H1 (cell line): ENCODE results near the gene DNTT. TPM values are rescaled to one million over a fixed set of nuclear protein-coding genes. Genes with fewer than 3 reads are reported as not detected.

Experiments
- CTCF ChIA-PET: fragments of 300-600 bp; sonication (Branson Sonifier 250); formaldehyde crosslinking; loops from one replicate; lab custom pipeline; 2021; ENCODE audit not compliant: partially characterized antibody; lab: Charles Lee
- POLR2A ChIA-PET: fragments of 300-600 bp; sonication (Branson Sonifier 250); formaldehyde crosslinking; loops from one replicate; lab custom pipeline; 2021; ENCODE audit warnings: inconsistent platforms; ENCODE audit not compliant: partially characterized antibody; lab: Charles Lee
- DNase-seq, 2 experiments: peaks; one replicate each; pipeline versions ENCODE4 v3.0.0 to v3.0.0-alpha.2; 2010 to 2022; ENCODE audit warnings: low spot score in 2 of 2, low read depth in 1 of 2, mixed read lengths in 1 of 2
- FAIRE-seq: peaks from 2 replicates; lab custom pipeline; 2011; peaks lifted over from hg19 to GRCh38; lab: Jason Lieb, UNC
- H2AFZ ChIP-seq: 2 replicates; pipeline ENCODE4 v1.8.1; 2012; ENCODE audit warnings: low read length, inconsistent platforms
- H2AK5ac ChIP-seq: 2 replicates; pipeline ENCODE4 v1.6.1; 2013; ENCODE audit warnings: low read depth, low read length
- H2BK120ac ChIP-seq: replicated peaks from 2 replicates; pipeline ENCODE3; 2013; ENCODE audit warnings: low read depth, low read length, inconsistent platforms
- H2BK12ac ChIP-seq: 2 replicates; pipeline ENCODE4 v1.6.1; 2013; ENCODE audit warnings: low read depth, low read length
- H2BK15ac ChIP-seq: 2 replicates; pipeline ENCODE4 v1.6.1; 2013; ENCODE audit warnings: low read length
- H2BK20ac ChIP-seq: 2 replicates; pipeline ENCODE4 v1.6.1; 2013; ENCODE audit warnings: low read length
- H2BK5ac ChIP-seq: 2 replicates; pipeline ENCODE4 v1.6.1; 2013; ENCODE audit warnings: low read depth, low read length
- H3K14ac ChIP-seq: 2 replicates; pipeline ENCODE4 v1.6.1; 2013; ENCODE audit warnings: inconsistent platforms; ENCODE audit not compliant: insufficient read length
- H3K18ac ChIP-seq: 2 replicates; pipeline ENCODE4 v1.6.1; 2013; ENCODE audit warnings: low read length; ENCODE audit errors: extremely low read depth
- H3K23ac ChIP-seq: 2 replicates; pipeline ENCODE4 v1.6.1; 2013; ENCODE audit warnings: inconsistent platforms; ENCODE audit not compliant: insufficient read length
- H3K23me2 ChIP-seq: 2 replicates; pipeline ENCODE4 v1.6.1; 2013; ENCODE audit warnings: low read depth, low read length
- H3K27ac ChIP-seq: 2 replicates; pipeline ENCODE4 v1.6.1; 2011; ENCODE audit warnings: low read depth, low read length, inconsistent platforms
- H3K27me3 ChIP-seq, 4 experiments: replicated peaks in 1 of 4; 1 replicate in 1 of 4; 2 replicates in 3 of 4; pipeline versions ENCODE4 v1.6.1 to v1.8.1; 2011 to 2013; ENCODE audit warnings: low read length in 3 of 4, mild to moderate bottlenecking in 3 of 4, inconsistent platforms in 2 of 4, mixed read lengths in 2 of 4, moderate library complexity in 1 of 4; ENCODE audit not compliant: control insufficient read depth in 3 of 4, insufficient read depth in 3 of 4; ENCODE audit errors: extremely low read depth in 1 of 4
- H3K36me3 ChIP-seq, 4 experiments: 2 replicates each; pipeline versions ENCODE4 v1.6.1 to v1.8.1; 2011 to 2013; ENCODE audit warnings: mild to moderate bottlenecking in 4 of 4, low read length in 3 of 4, moderate library complexity in 2 of 4, control low read depth in 1 of 4, inconsistent platforms in 1 of 4; ENCODE audit not compliant: insufficient read depth in 4 of 4, control insufficient read depth in 2 of 4
- H3K4ac ChIP-seq: replicated peaks from 2 replicates; pipeline ENCODE3; 2013; ENCODE audit warnings: low read length, low read depth, mixed read lengths, inconsistent platforms; ENCODE audit not compliant: insufficient read length
- H3K4me1 ChIP-seq, 4 experiments: replicated peaks in 1 of 4; 1 replicate in 1 of 4; 2 replicates in 3 of 4; pipeline versions ENCODE4 v1.6.1 to v1.8.1; 2011 to 2013; ENCODE audit warnings: low read length in 3 of 4, inconsistent platforms in 2 of 4, mixed read lengths in 1 of 4; ENCODE audit not compliant: insufficient read depth in 4 of 4, control insufficient read depth in 3 of 4
- H3K4me2 ChIP-seq, 2 experiments: 2 replicates each; pipeline versions ENCODE4 v1.6.1 to v1.8.1; 2011 to 2013; ENCODE audit warnings: low read depth in 2 of 2, low read length in 2 of 2, control low read depth in 1 of 2, inconsistent platforms in 1 of 2, mild to moderate bottlenecking in 1 of 2; ENCODE audit not compliant: insufficient read depth in 1 of 2
- H3K4me3 ChIP-seq, 4 experiments: fragments of 200-600, 300-600 bp in 1 of 4; sonication (generic), shearing (Covaris generic), sonication (Bioruptor Twin) in 1 of 4; 2 replicates each; pipeline versions ENCODE4 v1.5.1 to v1.8.1; 2011 to 2016; ENCODE audit warnings: low read length in 4 of 4, low read depth in 3 of 4, control low read depth in 2 of 4, inconsistent platforms in 2 of 4, mild to moderate bottlenecking in 2 of 4, mixed read lengths in 1 of 4, moderate library complexity in 1 of 4; ENCODE audit not compliant: insufficient read depth in 2 of 4; ENCODE audit errors: extremely low read depth in 1 of 4
- H3K56ac ChIP-seq: replicated peaks from 2 replicates; pipeline ENCODE3; 2013; ENCODE audit warnings: low read depth, mild to moderate bottlenecking, mixed read lengths, low read length, inconsistent platforms; ENCODE audit not compliant: insufficient read length
- H3K79me1 ChIP-seq: 2 replicates; pipeline ENCODE4 v1.6.1; 2013; ENCODE audit warnings: low read depth, low read length, control low read depth
- H3K79me2 ChIP-seq, 2 experiments: 2 replicates each; pipeline versions ENCODE4 v1.6.1 to v1.8.1; 2012 to 2013; ENCODE audit warnings: low read length in 2 of 2, mild to moderate bottlenecking in 2 of 2, inconsistent platforms in 1 of 2; ENCODE audit not compliant: insufficient read depth in 2 of 2, control insufficient read depth in 1 of 2
- H3K9ac ChIP-seq, 4 experiments: replicated peaks in 1 of 4; 1 replicate in 1 of 4; 2 replicates in 3 of 4; pipeline versions ENCODE4 v1.6.1 to v1.8.1; 2011 to 2013; ENCODE audit warnings: low read depth in 3 of 4, low read length in 3 of 4, control low read depth in 2 of 4, mild to moderate bottlenecking in 2 of 4, moderate library complexity in 2 of 4, inconsistent platforms in 1 of 4; ENCODE audit errors: extremely low read depth in 1 of 4
- H3K9me3 ChIP-seq, 2 experiments: 2 replicates each; pipeline versions ENCODE4 v1.6.1 to v1.8.1; 2012 to 2013; ENCODE audit warnings: mild to moderate bottlenecking in 2 of 2, moderate library complexity in 2 of 2, control low read depth in 1 of 2, inconsistent platforms in 1 of 2, low read depth in 1 of 2, low read length in 1 of 2, mixed read lengths in 1 of 2; ENCODE audit not compliant: insufficient read depth in 2 of 2
- H4K20me1 ChIP-seq, 2 experiments: replicated peaks in 1 of 2; 2 replicates each; pipeline versions ENCODE3 to v1.8.1; 2011 to 2013; ENCODE audit warnings: inconsistent platforms in 2 of 2, low read length in 2 of 2, mild to moderate bottlenecking in 1 of 2; ENCODE audit not compliant: insufficient read depth in 2 of 2, control insufficient read depth in 1 of 2
- H4K5ac ChIP-seq: 2 replicates; pipeline ENCODE4 v1.6.1; 2013; ENCODE audit warnings: low read length, low read depth, mixed read lengths, inconsistent platforms; ENCODE audit not compliant: insufficient read length
- H4K8ac ChIP-seq: 2 replicates; pipeline ENCODE4 v1.8.0; 2013; ENCODE audit warnings: mild to moderate bottlenecking, moderate library complexity, low read length, inconsistent platforms; ENCODE audit not compliant: insufficient read depth; ENCODE audit errors: extremely low read depth
- H4K91ac ChIP-seq: replicated peaks from 2 replicates; pipeline ENCODE3; 2013; ENCODE audit warnings: low read length, mixed read lengths, inconsistent platforms; ENCODE audit not compliant: insufficient read length
- ATF3 ChIP-seq: IDR thresholded peaks from 2 replicates; pipeline ENCODE4 v1.6.1; 2011; ENCODE audit warnings: low read depth, mild to moderate bottlenecking, low read length; ENCODE audit not compliant: insufficient read depth
- EZH2 ChIP-seq: fragments of 200-600 bp; sonication (generic); IDR thresholded peaks from 2 replicates; pipeline ENCODE4 v1.7.1; 2012; ENCODE audit warnings: low read depth, mild to moderate bottlenecking, moderate library complexity, low read length, inconsistent platforms; ENCODE audit not compliant: severe bottlenecking
- KDM4A ChIP-seq: IDR thresholded peaks from one replicate; pipeline ENCODE4 v1.7.1; 2012; ENCODE audit warnings: low read depth, mild to moderate bottlenecking, moderate library complexity, low read length, inconsistent platforms; ENCODE audit not compliant: severe bottlenecking
- POLR2A ChIP-seq, 2 experiments: IDR thresholded peaks; 1 replicate in 1 of 2; 2 replicates in 1 of 2; pipeline ENCODE4 v1.6.1; 2011; ENCODE audit warnings: low read depth in 2 of 2, low read length in 2 of 2, mild to moderate bottlenecking in 2 of 2; ENCODE audit errors: control extremely low read depth in 1 of 2
- POU5F1 ChIP-seq: IDR thresholded peaks from 2 replicates; pipeline ENCODE4 v1.6.1; 2011; ENCODE audit warnings: low read depth, mild to moderate bottlenecking, low read length, moderate library complexity
- SRF ChIP-seq: IDR thresholded peaks from 2 replicates; pipeline ENCODE4 v1.6.1; 2011; ENCODE audit warnings: mild to moderate bottlenecking, low read depth, low read length, moderate library complexity
- TBP ChIP-seq: IDR thresholded peaks from 2 replicates; pipeline ENCODE4 v1.6.1; 2011; ENCODE audit warnings: low read depth, low read length, improper control_type of control experiment
- WGBS, 2 experiments: shearing (Covaris generic) in 1 of 2; methylation state at CpG; one replicate each; pipeline versions ENCODE4 v1.1.6 to v1.1.7; 2013 to 2015; ENCODE audit warnings: low lambda C conversion rate in 2 of 2, mixed read lengths in 2 of 2, inconsistent platforms in 1 of 2, low coverage in 1 of 2, missing lambda C conversion rate in 1 of 2; ENCODE audit not compliant: insufficient replicate concordance in 2 of 2, insufficient coverage in 1 of 2, insufficient read length in 1 of 2; ENCODE audit errors: extremely low coverage in 1 of 2, missing lambda C conversion rate in 1 of 2; 5-methylcytosine and 5-hydroxymethylcytosine counted together
- polyA plus RNA-seq, 7 experiments: library from polyadenylated mRNA; depleted of rRNA in 3 of 7; stranded (reverse) in 5 of 7; unstranded in 2 of 7; fragments of >200 nt in 5 of 7; fragments of 200-250 nt in 2 of 7; gene quantifications; 1 replicate in 5 of 7; 2 replicates in 1 of 7; 4 replicates in 1 of 7; pipeline versions ENCODE4 v1.2.1 to v1.2.3, GENCODE V29; 2011 to 2013; ENCODE audit warnings: missing spikeins in 2 of 7, mixed read lengths in 2 of 7
- total RNA-seq: library from RNA; stranded (reverse); fragmentation: NEBNext Ultra II Directional; extraction: Animal tissue kit (Norgen Biotek cat#: 25700); gene quantifications from 2 replicates; pipeline ENCODE4 v1.2.1, GENCODE V29; 2021
- TF ChIP-seq, protein P1 (sequence below), 3 experiments: IDR thresholded peaks; 1 replicate in 2 of 3; 2 replicates in 1 of 3; pipeline versions ENCODE4 v1.5.1 to v1.6.1; 2011; ENCODE audit warnings: low read length in 3 of 3, mild to moderate bottlenecking in 3 of 3, inconsistent platforms in 2 of 3, low read depth in 1 of 3, moderate library complexity in 1 of 3; ENCODE audit not compliant: insufficient read depth in 1 of 3; ENCODE audit errors: control extremely low read depth in 1 of 3

DNTT gene
- total and polyA plus RNA-seq, 2 of the 8 experiments (the other 6 are each of a cell fraction or from before 2014, with no cell fraction given): not detected

- Histone ChIP-seq H3K14ac (no peak overlapping the region), H3K9ac (no peak overlapping the region), H3K4me2 (no peak overlapping the region), H3K79me2 (no peaks in the 10 kb centered on the region), H3K9me3 (no peaks in the 10 kb centered on the region), H3K56ac (no peak overlapping the region), H2BK120ac (peak overlapping the region; percentile 82), H3K79me1 (no peaks in the 10 kb centered on the region), H2AFZ (peak overlapping the region; percentile 98), H3K18ac (no peak overlapping the region; the same call in 1 of the 2 replicates), H3K36me3 (no peaks in the 10 kb centered on the region), H2BK20ac (0 out of 2 replicates have a peak overlapping the region, but pooled peaks have one; percentile 40), H4K20me1 (no peaks in the 10 kb centered on the region), H2BK12ac (peak overlapping the region; percentile 79; the same call in 1 of the 2 replicates), H3K23me2 (no peaks in the 10 kb centered on the region), H3K4me3 (no peak overlapping the region), H4K91ac (peak overlapping the region; percentile 47), H4K5ac (no peak overlapping the region), H3K23ac (no peak overlapping the region), H2AK5ac (no peak overlapping the region), H2BK15ac (no peak overlapping the region), H3K27me3 (no peaks in the 10 kb centered on the region), H3K27ac (no peak overlapping the region), H2BK5ac (no peak overlapping the region), H4K8ac (no peak overlapping the region), H3K4ac (no peak overlapping the region), H3K4me1 (no peaks in the 10 kb centered on the region)
- POLR2A ChIA-PET: interaction anchor here (1.2 kb wide), 1 partner anchor 64 kb away, joined by 3 read pairs; no protein-coding TSS in a partner anchor
- peak; percentile 82 for FAIRE-seq
- CTCF ChIA-PET: interaction anchor here (0.6 to 7.1 kb wide), 33 partner anchors 9 to 278 kb away, joined by 3 to 151 read pairs (median 5); partner anchors contain the start of gene BLNK
- DNase-seq: no peak
- 56% methylated on average over 7 of the region's 7 CpGs; no CpG with 5 or more reads in 1 of the 2 experiments for WGBS, 2 experiments
- TF ChIP-seq POLR2A (IDR thresholded peaks at IDR 0.05; ENCODE audit: control extremely low read depth in 1 of 2, low read depth in 2 of 2, low read length in 2 of 2): no peak
- no peak for TF ChIP-seq EZH2
- TF ChIP-seq TBP: no peak
- no peak for TF ChIP-seq POU5F1
- no peak for TF ChIP-seq SRF
- no peak for TF ChIP-seq KDM4A
- TF ChIP-seq, protein P1, sequence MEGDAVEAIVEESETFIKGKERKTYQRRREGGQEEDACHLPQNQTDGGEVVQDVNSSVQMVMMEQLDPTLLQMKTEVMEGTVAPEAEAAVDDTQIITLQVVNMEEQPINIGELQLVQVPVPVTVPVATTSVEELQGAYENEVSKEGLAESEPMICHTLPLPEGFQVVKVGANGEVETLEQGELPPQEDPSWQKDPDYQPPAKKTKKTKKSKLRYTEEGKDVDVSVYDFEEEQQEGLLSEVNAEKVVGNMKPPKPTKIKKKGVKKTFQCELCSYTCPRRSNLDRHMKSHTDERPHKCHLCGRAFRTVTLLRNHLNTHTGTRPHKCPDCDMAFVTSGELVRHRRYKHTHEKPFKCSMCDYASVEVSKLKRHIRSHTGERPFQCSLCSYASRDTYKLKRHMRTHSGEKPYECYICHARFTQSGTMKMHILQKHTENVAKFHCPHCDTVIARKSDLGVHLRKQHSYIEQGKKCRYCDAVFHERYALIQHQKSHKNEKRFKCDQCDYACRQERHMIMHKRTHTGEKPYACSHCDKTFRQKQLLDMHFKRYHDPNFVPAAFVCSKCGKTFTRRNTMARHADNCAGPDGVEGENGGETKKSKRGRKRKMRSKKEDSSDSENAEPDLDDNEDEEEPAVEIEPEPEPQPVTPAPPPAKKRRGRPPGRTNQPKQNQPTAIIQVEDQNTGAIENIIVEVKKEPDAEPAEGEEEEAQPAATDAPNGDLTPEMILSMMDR (IDR thresholded peaks at IDR 0.05; ENCODE audit: control extremely low read depth in 1 of 3, insufficient read depth in 1 of 3, low read depth in 1 of 3, low read length in 3 of 3): peak in 2 of 3 experiments; percentile 58 to 61; a peak in 3 of 4 replicates
- TF ChIP-seq ATF3: no peak
These were observed 11.0 kb upstream of the DNTT start for GRCh38 chr10:96292971-96293920.
